Left forelimb (tissue), 1 donor: ENCODE data around the gene PDSS1.
"Not testable (repeated sequence)": the region's sequence is repeated elsewhere in the genome, so short reads cannot be mapped to it uniquely, and the experiment has no call there.

Experiments used
- DNase-seq: peaks from one replicate; pipeline ENCODE4 v3.0.0-alpha.2; 2018; ENCODE audit warnings: low spot score

Gene PDSS1

GRCh38 chr10:26739071-26739631 is 41.6 kb downstream of the PDSS1 start:
- no peak for DNase-seq

DNA sequence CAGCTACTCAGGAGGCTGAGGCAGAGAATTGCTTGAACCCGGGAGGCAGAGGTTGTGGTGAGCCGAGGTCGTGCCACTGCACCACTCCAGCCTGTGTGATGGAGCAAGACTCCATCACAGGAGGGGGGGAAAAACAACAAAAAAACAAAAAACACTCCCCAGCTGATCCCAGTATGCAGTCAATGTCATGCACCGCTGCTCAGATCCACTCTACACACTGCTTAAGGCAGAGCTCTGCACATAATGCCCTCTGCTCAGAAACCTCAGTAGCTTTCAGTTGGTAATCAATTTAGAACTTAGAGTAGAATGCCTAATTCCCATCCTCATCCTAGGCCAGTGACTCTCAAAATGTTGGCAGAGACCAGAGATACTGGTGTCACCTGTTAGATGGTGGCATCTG is 43.9 kb downstream of the PDSS1 start:
- DNase-seq = no peak

DNA sequence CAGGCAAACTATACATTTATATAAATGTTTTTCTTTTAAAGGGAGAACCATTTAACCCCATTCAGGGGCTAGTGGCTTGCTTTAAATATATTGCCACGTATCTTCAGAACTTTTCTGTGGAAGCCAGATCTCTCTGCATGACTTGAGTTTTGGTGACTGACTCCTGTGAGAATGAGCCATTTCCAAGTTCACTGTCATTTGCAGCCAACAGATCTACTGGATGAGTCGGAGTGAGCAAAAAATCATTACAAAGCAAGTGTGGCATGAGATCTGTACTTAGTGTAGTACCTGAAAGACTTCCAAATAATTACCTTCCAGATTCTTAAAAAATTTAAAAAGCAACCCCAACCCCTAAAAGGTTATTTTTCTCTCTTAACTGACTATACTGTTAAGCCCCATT is 45.6 kb downstream of the PDSS1 start:
- no peak for DNase-seq

DNA sequence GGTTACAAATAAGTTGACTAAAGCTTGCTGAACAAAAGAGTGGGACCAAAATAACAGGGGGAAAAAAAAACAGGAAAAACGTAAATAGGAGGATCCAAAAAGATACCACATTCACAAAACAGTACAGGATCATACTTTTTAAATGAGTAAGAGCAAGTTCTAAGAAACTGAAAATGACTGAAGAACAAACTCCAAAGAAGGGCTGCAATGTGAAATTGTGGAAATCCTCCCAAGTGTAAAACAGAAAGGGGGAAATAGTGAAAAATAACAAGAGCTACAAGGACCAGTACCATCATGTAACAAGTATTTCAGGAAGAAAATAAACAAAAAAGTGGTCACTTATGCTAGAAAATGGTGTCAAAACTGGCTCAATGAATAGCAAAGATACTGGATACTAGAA is 46.3 kb downstream of the PDSS1 start:
- no peak for DNase-seq

- no peak for DNase-seq
Observed at GRCh38 chr10:26746061-26746460, 48.6 kb downstream of the PDSS1 start.

GRCh38 chr10:26755443-26755903 is 58.0 kb downstream of the PDSS1 start:
- DNase-seq = no peak

DNA sequence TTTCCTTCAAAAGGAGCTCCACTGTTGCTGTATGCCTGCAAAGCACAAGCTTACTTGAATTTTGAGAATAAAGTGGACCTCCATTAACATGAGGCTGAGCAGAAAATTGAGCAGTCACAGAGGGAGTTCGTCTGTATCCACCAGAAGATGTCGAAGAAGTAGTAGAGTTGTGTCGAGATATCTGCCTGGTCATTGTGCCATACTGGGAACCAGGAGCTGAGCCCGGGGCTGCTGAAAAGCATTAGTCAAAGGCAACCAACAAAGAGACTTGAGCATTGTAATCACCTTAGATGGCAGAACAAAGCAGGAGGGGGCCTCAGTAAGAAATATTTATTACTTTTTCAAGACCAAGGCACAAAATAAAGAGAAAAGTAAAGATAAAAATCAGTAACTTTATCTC is 61.5 kb downstream of the PDSS1 start:
- DNase-seq = no peak

DNA sequence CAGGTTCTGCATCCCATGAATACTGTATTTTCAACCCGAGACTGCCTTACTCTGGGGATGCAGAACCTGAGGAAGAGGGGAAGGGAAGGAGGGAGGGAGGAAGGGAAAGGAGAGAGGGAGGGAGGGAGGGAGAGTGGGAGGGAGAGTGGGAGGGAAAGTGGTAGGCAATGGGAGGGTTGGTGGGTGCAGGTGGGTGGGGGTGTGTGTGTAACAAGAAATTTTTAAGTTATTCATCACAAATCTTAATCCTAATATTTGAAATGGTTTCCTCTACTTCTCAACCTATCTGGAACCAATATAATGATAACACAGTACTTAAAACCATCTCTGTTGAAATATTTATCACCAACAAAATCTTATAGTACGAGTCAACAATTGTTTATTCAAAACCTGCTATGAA is 68.0 kb downstream of the PDSS1 start:
- no peak for DNase-seq

DNA sequence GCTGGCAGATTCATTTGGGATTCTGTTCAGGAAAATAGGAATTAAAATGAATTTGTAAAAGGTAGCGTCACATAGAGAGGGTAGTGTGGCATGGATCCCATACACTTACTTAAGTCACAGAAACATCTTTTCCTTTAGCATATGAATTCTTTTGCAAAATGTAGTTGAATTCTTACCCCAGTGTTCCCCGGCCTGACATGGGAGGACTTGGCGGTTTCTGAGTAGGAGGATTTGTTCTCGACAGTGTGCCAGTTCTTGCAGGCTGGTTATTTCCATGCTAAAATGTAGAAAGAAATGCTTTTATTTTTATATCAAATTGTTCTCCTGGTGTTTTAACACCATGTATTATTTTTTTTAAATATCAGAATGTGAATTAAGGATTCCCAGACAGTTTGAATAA is 72.6 kb downstream of the PDSS1 start:
- no peak for DNase-seq

GRCh38 chr10:26773633-26774032 is 76.1 kb downstream of the PDSS1 start:
- DNase-seq = no peak

DNA sequence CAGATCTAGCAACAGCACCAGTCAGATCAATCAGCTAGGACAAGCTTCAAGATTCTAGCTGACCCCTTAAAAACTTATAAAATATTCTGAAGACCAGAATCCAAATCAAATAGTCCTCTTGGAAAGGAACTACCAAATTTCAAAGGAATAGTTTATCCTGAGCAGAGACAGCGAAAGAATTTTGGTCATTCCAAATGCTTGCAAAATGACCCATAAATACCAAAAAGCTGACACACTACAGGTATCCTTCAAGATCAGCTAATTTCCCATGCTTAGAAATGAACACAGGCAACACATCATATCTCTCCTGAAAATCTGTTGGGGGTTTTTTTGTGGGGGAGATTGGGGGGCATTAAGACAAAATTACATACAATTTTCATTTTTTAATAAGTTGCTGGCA is 78.8 kb downstream of the PDSS1 start:
- no peak for DNase-seq

- DNase-seq = no peak
Observed at GRCh38 chr10:26777686-26778085, 80.2 kb downstream of the PDSS1 start.

GRCh38 chr10:26779176-26779860 is 81.8 kb downstream of the PDSS1 start:
- DNase-seq = no peak

DNA sequence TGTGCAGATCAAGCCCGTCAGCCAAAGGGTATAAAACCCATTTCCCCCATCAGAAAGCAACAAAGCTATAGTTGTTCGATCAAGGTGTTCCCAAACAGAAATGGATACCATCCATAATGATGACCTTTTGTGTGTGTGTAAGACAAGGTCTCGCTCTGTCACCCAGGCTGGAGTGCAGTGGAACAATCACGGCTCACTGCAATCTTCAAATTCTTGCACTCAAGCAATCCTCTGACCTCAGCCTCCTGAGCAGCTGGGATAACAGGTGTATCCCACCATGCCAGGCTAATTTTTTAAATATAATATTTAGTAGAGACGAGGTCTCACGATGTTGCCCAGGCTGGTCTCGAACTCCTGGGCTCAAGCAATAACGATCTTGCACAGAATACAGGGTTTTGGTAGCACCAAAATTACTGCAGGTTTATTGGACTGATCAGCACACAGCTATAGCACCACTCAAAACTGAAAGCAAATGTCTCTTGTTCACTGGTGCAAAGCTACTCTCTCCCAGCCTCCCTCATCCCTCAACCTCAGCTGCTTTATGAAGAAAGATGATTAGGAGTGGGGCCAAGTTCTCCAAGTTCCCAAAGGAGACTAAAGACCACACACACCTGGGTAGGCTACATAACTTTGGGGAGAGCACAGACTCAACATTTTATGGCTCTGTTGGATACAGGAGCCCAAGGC is 82.7 kb downstream of the PDSS1 start:
- no peak for DNase-seq

DNA sequence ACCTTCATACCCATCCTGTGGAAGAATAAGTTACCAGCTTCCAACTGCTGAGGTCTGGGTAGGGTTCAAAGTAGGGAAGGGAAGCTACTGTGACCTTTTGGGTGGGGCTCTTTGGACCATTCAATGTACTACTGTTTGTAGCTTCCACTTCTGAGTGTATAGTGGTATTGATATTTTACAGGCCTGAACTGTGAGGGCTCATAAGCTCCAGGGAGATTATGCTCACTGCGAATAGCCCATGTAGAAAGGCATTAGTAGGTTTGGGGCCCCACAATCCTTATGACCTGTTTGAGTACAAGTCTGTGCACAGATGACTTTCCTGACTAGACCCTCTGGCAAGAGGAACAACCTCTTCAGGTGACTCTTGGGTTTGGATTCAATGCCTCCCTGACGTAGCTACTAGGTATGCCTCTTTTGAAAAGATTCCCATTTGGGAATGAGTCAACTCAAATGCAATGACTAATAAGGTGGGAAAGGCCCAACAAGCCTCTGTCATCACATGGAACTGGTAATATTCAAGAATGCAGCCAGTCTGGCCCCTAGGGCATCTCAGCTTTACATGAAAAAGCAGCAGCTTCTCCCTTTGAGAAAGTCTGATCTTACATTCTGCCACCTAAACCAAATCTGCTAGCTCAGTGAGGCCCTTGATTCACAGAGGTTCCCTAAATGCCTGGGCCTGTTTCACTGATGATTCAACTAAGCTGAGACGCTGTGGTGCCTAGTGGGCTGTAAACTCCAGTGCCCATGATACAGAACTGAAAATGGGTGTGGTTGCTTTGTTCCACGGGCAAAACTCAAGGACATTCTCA is 83.5 kb downstream of the PDSS1 start:
- no peak for DNase-seq

DNA sequence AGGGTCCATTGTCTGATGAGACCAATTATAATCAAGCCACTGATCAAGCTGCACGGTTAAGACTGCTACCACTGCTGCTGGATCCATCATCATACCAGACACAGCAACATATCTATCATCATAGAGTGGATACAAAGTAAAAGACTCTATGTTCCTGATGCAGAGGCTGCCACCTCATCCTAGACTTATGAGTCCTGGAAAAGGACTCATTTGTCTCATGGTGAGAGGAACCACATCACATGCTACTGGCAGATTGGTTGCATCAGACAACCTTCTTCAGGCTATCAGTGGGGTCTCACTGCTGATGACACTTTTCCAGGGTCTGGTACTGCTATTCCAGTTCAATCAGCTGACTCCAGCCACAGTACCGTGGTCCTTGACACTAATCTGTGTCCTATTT is 84.3 kb downstream of the PDSS1 start:
- no peak for DNase-seq

DNA sequence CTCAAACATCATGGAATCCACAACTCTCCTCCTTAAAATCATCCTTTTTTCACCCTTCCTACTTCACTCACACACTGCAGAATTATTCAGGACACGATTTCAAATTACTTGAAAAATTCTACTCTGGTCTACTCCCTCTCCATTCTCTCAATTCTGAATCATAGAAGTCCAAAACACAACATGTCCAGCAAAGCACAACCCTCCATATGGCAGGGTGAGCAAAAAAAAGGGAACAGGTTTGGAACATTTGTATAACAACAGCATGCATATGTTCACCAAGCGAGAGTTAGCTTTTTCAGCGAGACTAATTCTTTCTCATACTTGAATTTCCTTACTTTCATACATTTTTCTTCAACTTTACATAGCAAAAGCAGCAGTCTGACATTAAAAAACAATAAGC is 89.9 kb downstream of the PDSS1 start:
- DNase-seq = no peak

DNA sequence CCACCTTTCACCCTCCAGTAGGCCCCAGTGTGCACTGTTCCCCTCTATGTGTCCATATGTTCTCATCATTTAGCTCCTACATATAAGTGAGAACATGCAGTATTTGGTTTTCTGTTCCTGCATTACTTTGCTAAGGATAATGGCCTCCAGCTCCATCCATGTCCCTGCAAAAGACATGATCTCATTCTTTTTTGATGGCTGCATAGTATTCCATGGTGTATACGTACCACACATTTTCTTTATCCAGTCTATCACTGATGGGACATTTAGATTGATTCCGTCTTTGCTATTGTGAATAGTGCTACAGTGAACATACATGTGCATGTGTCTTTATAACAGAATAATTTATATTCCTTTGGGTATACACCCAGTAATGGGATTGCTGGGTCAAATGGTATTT is 92.3 kb downstream of the PDSS1 start:
- not testable (repeated sequence) for DNase-seq

- no peak for DNase-seq
Observed at GRCh38 chr10:26790221-26790995, 92.9 kb downstream of the PDSS1 start.

- no peak for DNase-seq
Observed at GRCh38 chr10:26792758-26793495, 95.4 kb downstream of the PDSS1 start.
